OCI-LY3 (cell line): ENCODE measurements around the gene ANKRD39.

Experiments
- H2AFZ ChIP-seq: fragments of 200-600, 300-600 bp; shearing (Covaris generic); 2 replicates; pipeline ENCODE4 v1.6.0; 2014; ENCODE audit warnings: antibody characterized with exemption, low read depth, low read length
- H3K27ac ChIP-seq: fragments of 200-600, 300-600 bp; sonication (generic); 2 replicates; pipeline ENCODE4 v1.5.1; 2014; ENCODE audit warnings: mild to moderate bottlenecking, low read length, moderate library complexity, mixed read lengths
- H3K27me3 ChIP-seq: fragments of 200-600, 300-600 bp; sonication (generic); 2 replicates; pipeline ENCODE4 v1.6.1; 2014; ENCODE audit warnings: low read depth, low read length, mixed read lengths
- H3K36me3 ChIP-seq: fragments of 200-600, 300-600 bp; sonication (generic); replicated peaks from 2 replicates; pipeline ENCODE3; 2014; ENCODE audit warnings: low read depth, low read length, mixed read lengths
- H3K4me1 ChIP-seq: fragments of 300-600, 200-600 bp; sonication (generic); 2 replicates; pipeline ENCODE4 v1.6.1; 2014; ENCODE audit warnings: low read length, mixed read lengths
- H3K4me2 ChIP-seq: fragments of 200-600, 300-600 bp; sonication (generic); 2 replicates; pipeline ENCODE4 v1.6.1; 2014; ENCODE audit warnings: low read length, mixed read lengths
- H3K4me3 ChIP-seq: fragments of 300-600, 200-600 bp; sonication (generic); 2 replicates; pipeline ENCODE4 v1.5.1; 2014; ENCODE audit warnings: antibody characterized with exemption, mild to moderate bottlenecking, low read length, moderate library complexity
- H3K79me2 ChIP-seq: fragments of 300-600, 200-600 bp; shearing (Covaris generic); 2 replicates; pipeline ENCODE4 v1.6.1; 2014; ENCODE audit warnings: mild to moderate bottlenecking, low read length, mixed read lengths
- H3K9ac ChIP-seq: fragments of 300-600, 200-600 bp; shearing (Covaris generic); 2 replicates; pipeline ENCODE4 v1.6.0; 2014; ENCODE audit warnings: mild to moderate bottlenecking, low read length, moderate library complexity
- H3K9me3 ChIP-seq: fragments of 200-600, 300-600 bp; shearing (Covaris generic); 2 replicates; pipeline ENCODE4 v1.6.1; 2014; ENCODE audit warnings: low read length, mixed read lengths; ENCODE audit not compliant: insufficient read depth
- H4K20me1 ChIP-seq: fragments of 200-600, 300-600 bp; sonication (generic); 2 replicates; pipeline ENCODE4 v1.6.1; 2016; ENCODE audit warnings: low read length, mixed read lengths; ENCODE audit not compliant: insufficient read depth
- EZH2phosphoT487 ChIP-seq: fragments of 200-600 bp; shearing (Covaris generic); IDR thresholded peaks from 2 replicates; pipeline ENCODE4 v1.6.1; 2018; ENCODE audit warnings: antibody characterized with exemption, mixed run types, low read depth
- TF ChIP-seq, protein P1 (sequence below): fragments of 200-600, 300-600 bp; sonication (generic); IDR thresholded peaks from 2 replicates; pipeline ENCODE4 v1.5.1; 2014; ENCODE audit warnings: antibody characterized with exemption, low read length, low read depth

ANKRD39 gene

DNA sequence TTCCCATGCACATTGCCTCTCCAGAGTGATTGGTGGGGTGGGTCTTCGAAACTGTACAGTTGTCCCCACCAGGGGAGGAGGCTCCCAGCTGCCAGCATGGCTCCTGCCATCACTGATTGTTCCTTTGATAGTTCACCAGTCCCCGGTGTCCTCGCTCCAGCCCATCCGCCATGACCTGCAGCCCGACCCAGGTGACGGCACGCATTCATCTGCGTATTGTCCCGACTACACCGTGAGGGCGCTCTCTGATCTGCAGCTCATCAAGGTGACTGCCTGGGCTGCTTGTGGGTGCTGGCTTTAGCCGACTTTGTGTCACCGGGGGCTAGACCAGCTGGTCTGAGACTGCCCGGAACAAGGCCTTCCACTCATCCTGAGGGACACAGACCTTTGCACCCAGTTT lies 29.4 kb downstream of the ANKRD39 start:
- Histone ChIP-seq H3K9me3 (no peaks in the 10 kb centered on the region), H2AFZ (no peak overlapping the region), H3K4me3 (no peak overlapping the region), H3K4me1 (no peaks in the 10 kb centered on the region), H4K20me1 (no peaks in the 10 kb centered on the region), H3K9ac (no peak overlapping the region), H3K27ac (no peak overlapping the region), H3K36me3 (peaks cover 26% of the 10 kb centered on the region), H3K4me2 (no peak overlapping the region), H3K79me2 (peaks cover 3% of the 10 kb centered on the region; the same call in 1 of the 2 replicates), H3K27me3 (no peaks in the 10 kb centered on the region)
- TF ChIP-seq, protein P1, sequence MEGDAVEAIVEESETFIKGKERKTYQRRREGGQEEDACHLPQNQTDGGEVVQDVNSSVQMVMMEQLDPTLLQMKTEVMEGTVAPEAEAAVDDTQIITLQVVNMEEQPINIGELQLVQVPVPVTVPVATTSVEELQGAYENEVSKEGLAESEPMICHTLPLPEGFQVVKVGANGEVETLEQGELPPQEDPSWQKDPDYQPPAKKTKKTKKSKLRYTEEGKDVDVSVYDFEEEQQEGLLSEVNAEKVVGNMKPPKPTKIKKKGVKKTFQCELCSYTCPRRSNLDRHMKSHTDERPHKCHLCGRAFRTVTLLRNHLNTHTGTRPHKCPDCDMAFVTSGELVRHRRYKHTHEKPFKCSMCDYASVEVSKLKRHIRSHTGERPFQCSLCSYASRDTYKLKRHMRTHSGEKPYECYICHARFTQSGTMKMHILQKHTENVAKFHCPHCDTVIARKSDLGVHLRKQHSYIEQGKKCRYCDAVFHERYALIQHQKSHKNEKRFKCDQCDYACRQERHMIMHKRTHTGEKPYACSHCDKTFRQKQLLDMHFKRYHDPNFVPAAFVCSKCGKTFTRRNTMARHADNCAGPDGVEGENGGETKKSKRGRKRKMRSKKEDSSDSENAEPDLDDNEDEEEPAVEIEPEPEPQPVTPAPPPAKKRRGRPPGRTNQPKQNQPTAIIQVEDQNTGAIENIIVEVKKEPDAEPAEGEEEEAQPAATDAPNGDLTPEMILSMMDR: no peak
- no peak for TF ChIP-seq EZH2phosphoT487

DNA sequence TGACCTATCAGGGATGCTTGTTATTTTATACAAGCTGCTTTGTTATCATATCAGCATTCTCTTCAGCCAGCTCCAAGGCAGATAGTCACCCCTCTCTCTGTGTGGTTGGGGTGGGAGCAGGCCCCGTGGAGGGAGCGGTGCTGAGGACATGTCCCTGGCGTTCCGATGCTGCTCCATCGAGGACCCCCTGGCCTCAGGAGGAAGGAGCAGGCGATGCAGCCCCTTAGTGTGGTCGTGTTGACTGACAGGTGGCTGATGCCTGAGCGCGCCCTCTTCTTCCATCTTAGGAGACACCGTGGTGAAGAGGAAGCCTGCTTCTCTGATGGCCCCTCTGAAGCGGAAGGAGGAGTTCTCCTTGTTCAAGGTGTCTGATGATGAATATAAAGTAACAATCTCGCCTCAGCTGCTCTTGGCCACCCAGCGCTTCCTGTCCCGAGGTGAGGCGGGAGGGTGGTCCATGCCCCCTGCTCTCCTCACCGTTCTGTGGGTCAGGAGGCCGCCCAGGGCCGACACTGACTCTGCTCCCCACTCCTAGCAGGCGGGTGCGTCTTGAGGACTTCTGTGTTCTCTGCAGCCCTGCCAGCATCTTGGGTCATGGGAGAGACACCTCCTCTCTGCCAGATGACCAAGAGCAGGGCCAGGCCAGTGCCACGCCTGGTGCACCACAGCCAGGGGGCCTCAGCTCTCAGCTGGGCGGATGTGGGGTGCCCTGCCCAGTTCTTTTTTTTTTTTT lies 31.1 kb downstream of the ANKRD39 start:
- TF ChIP-seq, protein P1: no peak
- TF ChIP-seq EZH2phosphoT487: no peak

DNA sequence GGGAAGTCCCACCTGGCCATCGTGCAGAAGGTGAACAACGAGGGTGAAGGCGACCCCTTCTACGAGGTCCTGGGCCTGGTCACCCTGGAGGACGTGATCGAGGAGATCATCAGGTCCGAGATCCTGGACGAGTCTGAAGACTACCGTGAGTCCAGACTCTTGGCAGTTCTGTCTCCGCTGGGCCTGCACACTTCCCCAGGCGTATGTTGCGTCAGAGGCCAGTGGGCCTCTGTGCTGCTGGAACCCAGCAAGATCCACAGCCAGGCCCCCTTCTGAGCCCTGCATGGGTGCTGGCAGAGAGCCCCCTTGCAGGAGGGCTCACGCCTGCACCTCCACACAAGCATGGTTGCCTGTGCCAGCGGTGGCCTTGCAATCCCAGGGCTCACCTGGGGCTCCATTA lies 32.8 kb downstream of the ANKRD39 start:
- H3K79me2 ChIP-seq: peaks cover 14% of the 10 kb centered on the region

More for the DNA sequence above, 31.1 kb downstream of the ANKRD39 start:
- peaks cover 7% of the 10 kb centered on the region; the same call in 1 of the 2 replicates for H3K79me2 ChIP-seq
- H2AFZ ChIP-seq: no peak overlapping the region
- H3K36me3 ChIP-seq: peaks cover 26% of the 10 kb centered on the region
- H3K9me3 ChIP-seq: no peaks in the 10 kb centered on the region
- H3K9ac ChIP-seq: no peak overlapping the region
- no peaks in the 10 kb centered on the region for H3K4me1 ChIP-seq
- no peaks in the 10 kb centered on the region for H4K20me1 ChIP-seq
- no peak overlapping the region for H3K4me3 ChIP-seq
- no peaks in the 10 kb centered on the region for H3K27me3 ChIP-seq
- no peak overlapping the region for H3K27ac ChIP-seq
- no peak overlapping the region for H3K4me2 ChIP-seq

More for the DNA sequence above, 32.8 kb downstream of the ANKRD39 start:
- Histone ChIP-seq H3K9me3 (no peaks in the 10 kb centered on the region), H3K27ac (no peak overlapping the region), H4K20me1 (peaks cover 5% of the 10 kb centered on the region; the same call in 1 of the 2 replicates), H3K27me3 (no peaks in the 10 kb centered on the region), H3K36me3 (peaks cover 17% of the 10 kb centered on the region), H3K4me2 (no peak overlapping the region), H2AFZ (no peak overlapping the region), H3K9ac (no peak overlapping the region), H3K4me1 (no peaks in the 10 kb centered on the region), H3K4me3 (no peak overlapping the region)
- TF ChIP-seq EZH2phosphoT487: no peak
- TF ChIP-seq, protein P1: no peak
